ENCODE results near the gene ASPDH.

- TF ChIP-seq EZH2 (IDR thresholded peaks at IDR 0.05; ENCODE audit: insufficient read depth, low read length): no peak
- TF ChIP-seq, protein P1, sequence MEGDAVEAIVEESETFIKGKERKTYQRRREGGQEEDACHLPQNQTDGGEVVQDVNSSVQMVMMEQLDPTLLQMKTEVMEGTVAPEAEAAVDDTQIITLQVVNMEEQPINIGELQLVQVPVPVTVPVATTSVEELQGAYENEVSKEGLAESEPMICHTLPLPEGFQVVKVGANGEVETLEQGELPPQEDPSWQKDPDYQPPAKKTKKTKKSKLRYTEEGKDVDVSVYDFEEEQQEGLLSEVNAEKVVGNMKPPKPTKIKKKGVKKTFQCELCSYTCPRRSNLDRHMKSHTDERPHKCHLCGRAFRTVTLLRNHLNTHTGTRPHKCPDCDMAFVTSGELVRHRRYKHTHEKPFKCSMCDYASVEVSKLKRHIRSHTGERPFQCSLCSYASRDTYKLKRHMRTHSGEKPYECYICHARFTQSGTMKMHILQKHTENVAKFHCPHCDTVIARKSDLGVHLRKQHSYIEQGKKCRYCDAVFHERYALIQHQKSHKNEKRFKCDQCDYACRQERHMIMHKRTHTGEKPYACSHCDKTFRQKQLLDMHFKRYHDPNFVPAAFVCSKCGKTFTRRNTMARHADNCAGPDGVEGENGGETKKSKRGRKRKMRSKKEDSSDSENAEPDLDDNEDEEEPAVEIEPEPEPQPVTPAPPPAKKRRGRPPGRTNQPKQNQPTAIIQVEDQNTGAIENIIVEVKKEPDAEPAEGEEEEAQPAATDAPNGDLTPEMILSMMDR (IDR thresholded peaks at IDR 0.05; ENCODE audit: insufficient read depth, low read depth, low read length): no peak
Observed at GRCh38 chr19:50490991-50491472, 22.7 kb downstream of the ASPDH start.

Data from astrocyte (in vitro differentiated cells and primary cell).